Stimulated activated naive B cell treated with anti-CD40 and anti-IgM and Interleukin-4, amounts not matched to agents 10 μg/mL and 1 μg/mL and 100 μg/mL, for 72 hours (primary cell): ENCODE measurements around the gene PHF10.

Source experiments
- ATAC-seq, 2 donors: fragments of 150-1000 bp; cut with Tn5 transposase; replicated peaks; 2 replicates each; pipeline ENCODE4 v1.10.0; 2021; ENCODE audit warnings: moderate library complexity in 1 of 2
- DNase-seq: peaks from one replicate; pipeline ENCODE4 v3.0.0; 2021
- H3K27ac Mint-ChIP-seq: one replicate; pipeline ENCODE4 v1.8.0; 2022; ENCODE audit warnings: mild to moderate bottlenecking, mixed read lengths
- H3K27me3 Mint-ChIP-seq, 2 donors: one replicate each; pipeline ENCODE4 v1.8.0; 2022; ENCODE audit warnings: mixed read lengths in 2 of 2
- H3K36me3 Mint-ChIP-seq, 2 donors: one replicate each; pipeline ENCODE4 v1.8.0; 2022; ENCODE audit warnings: mixed read lengths in 2 of 2, mild to moderate bottlenecking in 1 of 2
- H3K4me1 Mint-ChIP-seq, 2 donors: one replicate each; pipeline ENCODE4 v1.8.0; 2022; ENCODE audit warnings: mixed read lengths in 2 of 2, mild to moderate bottlenecking in 1 of 2
- H3K4me3 Mint-ChIP-seq, 2 donors: one replicate each; pipeline ENCODE4 v1.8.0; 2022; ENCODE audit warnings: mild to moderate bottlenecking in 2 of 2, mixed read lengths in 2 of 2, moderate library complexity in 1 of 2
- H3K9me3 Mint-ChIP-seq, 2 donors: one replicate each; pipeline ENCODE4 v1.8.0; 2022; ENCODE audit warnings: mixed read lengths in 2 of 2, mild to moderate bottlenecking in 1 of 2

Gene PHF10

GRCh38 chr6:169677096-169677495 is 47.2 kb downstream of the PHF10 start:
- DNase-seq (no peak), ATAC-seq (no peak)
- Mint-ChIP-seq H3K27ac (no peak overlapping the region), H3K9me3 (peaks cover 9 to 11% of the 10 kb centered on the region in 2 donors), H3K27me3 (no peaks in the 10 kb centered on the region), H3K4me3 (no peak overlapping the region), H3K4me1 (no peaks in the 10 kb centered on the region), H3K36me3 (peaks cover 52 to 72% of the 10 kb centered on the region in 2 donors)

- no peaks in the 10 kb centered on the region for H3K27me3 Mint-ChIP-seq
These were observed 49.3 kb downstream of the PHF10 start for GRCh38 chr6:169675011-169675410.

GRCh38 chr6:169671563-169671962 is 52.7 kb downstream of the PHF10 start:
- no peaks in the 10 kb centered on the region for H3K27me3 Mint-ChIP-seq
- H3K9me3 Mint-ChIP-seq = peaks cover 0 to 4% of the 10 kb centered on the region in 2 donors
- ATAC-seq (no peak), DNase-seq (no peak)
- peaks cover 55 to 67% of the 10 kb centered on the region in 2 donors for H3K36me3 Mint-ChIP-seq
- peaks cover 0 to 4% of the 10 kb centered on the region in 2 donors for H3K4me1 Mint-ChIP-seq
- H3K4me3 Mint-ChIP-seq = no peak overlapping the region
- H3K27ac Mint-ChIP-seq = no peak overlapping the region

More at GRCh38 chr6:169675011-169675410, 49.3 kb downstream of the PHF10 start:
- Mint-ChIP-seq H3K27ac (no peak overlapping the region), H3K4me3 (no peak overlapping the region), H3K9me3 (peaks cover 2 to 4% of the 10 kb centered on the region in 2 donors), H3K36me3 (peaks cover 40 to 63% of the 10 kb centered on the region in 2 donors), H3K4me1 (peaks cover 0 to 3% of the 10 kb centered on the region in 2 donors)
- ATAC-seq (no peak), DNase-seq (no peak)

- Mint-ChIP-seq H3K9me3 (peaks cover 0 to 4% of the 10 kb centered on the region in 2 donors), H3K4me1 (peaks cover 0 to 4% of the 10 kb centered on the region in 2 donors), H3K27me3 (no peaks in the 10 kb centered on the region), H3K4me3 (no peak overlapping the region), H3K27ac (no peak overlapping the region), H3K36me3 (peaks cover 49 to 64% of the 10 kb centered on the region in 2 donors)
- ATAC-seq = no peak
- no peak for DNase-seq
These were observed 54.4 kb downstream of the PHF10 start for GRCh38 chr6:169669889-169670288.

GRCh38 chr6:169669147-169669546 is 55.2 kb downstream of the PHF10 start:
- ATAC-seq (no peak), DNase-seq (no peak)
- Mint-ChIP-seq H3K27ac (no peak overlapping the region), H3K4me1 (peaks cover 0 to 4% of the 10 kb centered on the region in 2 donors), H3K36me3 (peaks cover 44 to 60% of the 10 kb centered on the region in 2 donors), H3K27me3 (no peaks in the 10 kb centered on the region), H3K4me3 (no peak overlapping the region), H3K9me3 (no peaks in the 10 kb centered on the region)

GRCh38 chr6:169668203-169668847 is 56.0 kb downstream of the PHF10 start:
- no peaks in the 10 kb centered on the region for H3K27me3 Mint-ChIP-seq
- DNase-seq (no peak), ATAC-seq (no peak)
- H3K27ac Mint-ChIP-seq = no peak overlapping the region
- peaks cover 0 to 4% of the 10 kb centered on the region in 2 donors for H3K4me1 Mint-ChIP-seq
- no peak overlapping the region for H3K4me3 Mint-ChIP-seq
- H3K9me3 Mint-ChIP-seq = no peaks in the 10 kb centered on the region
- peaks cover 47 to 60% of the 10 kb centered on the region in 2 donors for H3K36me3 Mint-ChIP-seq

GRCh38 chr6:169667716-169668115 is 56.6 kb downstream of the PHF10 start:
- DNase-seq = no peak
- Mint-ChIP-seq H3K4me1 (peaks cover 0 to 4% of the 10 kb centered on the region in 2 donors), H3K9me3 (no peaks in the 10 kb centered on the region), H3K36me3 (peaks cover 49 to 61% of the 10 kb centered on the region in 2 donors), H3K27me3 (no peaks in the 10 kb centered on the region), H3K4me3 (no peak overlapping the region), H3K27ac (no peak overlapping the region)
- no peak for ATAC-seq

- no peaks in the 10 kb centered on the region for H3K27me3 Mint-ChIP-seq
These were observed 57.9 kb downstream of the PHF10 start for GRCh38 chr6:169666441-169666840.

GRCh38 chr6:169665289-169665688 is 59.0 kb downstream of the PHF10 start:
- ATAC-seq = no peak
- Mint-ChIP-seq H3K4me1 (peaks cover 0 to 1% of the 10 kb centered on the region in 2 donors), H3K27ac (no peak overlapping the region), H3K36me3 (peaks cover 44 to 56% of the 10 kb centered on the region in 2 donors), H3K27me3 (no peaks in the 10 kb centered on the region), H3K9me3 (no peaks in the 10 kb centered on the region), H3K4me3 (no peak overlapping the region)
- no peak for DNase-seq

More at GRCh38 chr6:169666441-169666840, 57.9 kb downstream of the PHF10 start:
- Mint-ChIP-seq H3K9me3 (no peaks in the 10 kb centered on the region), H3K27ac (no peak overlapping the region), H3K36me3 (peaks cover 44 to 63% of the 10 kb centered on the region in 2 donors), H3K4me1 (peaks cover 0 to 2% of the 10 kb centered on the region in 2 donors), H3K4me3 (no peak overlapping the region)
- ATAC-seq (no peak), DNase-seq (no peak)

GRCh38 chr6:169664227-169664626 is 60.1 kb downstream of the PHF10 start:
- peaks cover 47 to 63% of the 10 kb centered on the region in 2 donors for H3K36me3 Mint-ChIP-seq
- ATAC-seq (no peak), DNase-seq (no peak)
- H3K4me3 Mint-ChIP-seq = no peak overlapping the region
- H3K9me3 Mint-ChIP-seq = no peaks in the 10 kb centered on the region
- no peak overlapping the region for H3K27ac Mint-ChIP-seq
- H3K4me1 Mint-ChIP-seq = peaks cover 0 to 2% of the 10 kb centered on the region in 2 donors
- no peaks in the 10 kb centered on the region for H3K27me3 Mint-ChIP-seq

- Mint-ChIP-seq H3K27me3 (no peaks in the 10 kb centered on the region), H3K27ac (peak overlapping the region; percentile 74), H3K4me1 (peaks cover 0 to 2% of the 10 kb centered on the region in 2 donors), H3K36me3 (peaks cover 50 to 66% of the 10 kb centered on the region in 2 donors), H3K9me3 (no peaks in the 10 kb centered on the region), H3K4me3 (no peak overlapping the region)
- DNase-seq (no peak), ATAC-seq (no peak)
These were observed 60.8 kb downstream of the PHF10 start for GRCh38 chr6:169663468-169663867.

- peaks cover 0 to 2% of the 10 kb centered on the region in 2 donors for H3K4me1 Mint-ChIP-seq
- ATAC-seq (no peak), DNase-seq (no peak)
- H3K4me3 Mint-ChIP-seq = no peak overlapping the region
- no peaks in the 10 kb centered on the region for H3K27me3 Mint-ChIP-seq
- no peaks in the 10 kb centered on the region for H3K9me3 Mint-ChIP-seq
- no peak overlapping the region for H3K27ac Mint-ChIP-seq
- peaks cover 42 to 62% of the 10 kb centered on the region in 2 donors for H3K36me3 Mint-ChIP-seq
These were observed 62.9 kb downstream of the PHF10 start for GRCh38 chr6:169661391-169661756.

GRCh38 chr6:169660751-169661390 is 63.4 kb downstream of the PHF10 start:
- no peaks in the 10 kb centered on the region for H3K9me3 Mint-ChIP-seq
- H3K27me3 Mint-ChIP-seq = no peaks in the 10 kb centered on the region
- DNase-seq (no peak), ATAC-seq (no peak)
- peaks cover 4 to 5% of the 10 kb centered on the region in 2 donors for H3K4me1 Mint-ChIP-seq
- H3K4me3 Mint-ChIP-seq = no peak overlapping the region
- peaks cover 46 to 65% of the 10 kb centered on the region in 2 donors for H3K36me3 Mint-ChIP-seq
- no peak overlapping the region for H3K27ac Mint-ChIP-seq

- Mint-ChIP-seq H3K4me1 (peaks cover 7 to 11% of the 10 kb centered on the region in 2 donors), H3K27ac (no peak overlapping the region), H3K27me3 (no peaks in the 10 kb centered on the region), H3K36me3 (peaks cover 47 to 68% of the 10 kb centered on the region in 2 donors), H3K4me3 (no peak overlapping the region), H3K9me3 (no peaks in the 10 kb centered on the region)
- ATAC-seq = no peak
- no peak for DNase-seq
These were observed 64.3 kb downstream of the PHF10 start for GRCh38 chr6:169659820-169660610.
